ENCODE data around the gene FOXP1. TPM values are rescaled to one million over a fixed set of nuclear protein-coding genes. Genes with fewer than 3 reads are reported as not detected.

Gene FOXP1
- total RNA-seq, 1 donor from 2014 or later, result 27.3 TPM

DNA sequence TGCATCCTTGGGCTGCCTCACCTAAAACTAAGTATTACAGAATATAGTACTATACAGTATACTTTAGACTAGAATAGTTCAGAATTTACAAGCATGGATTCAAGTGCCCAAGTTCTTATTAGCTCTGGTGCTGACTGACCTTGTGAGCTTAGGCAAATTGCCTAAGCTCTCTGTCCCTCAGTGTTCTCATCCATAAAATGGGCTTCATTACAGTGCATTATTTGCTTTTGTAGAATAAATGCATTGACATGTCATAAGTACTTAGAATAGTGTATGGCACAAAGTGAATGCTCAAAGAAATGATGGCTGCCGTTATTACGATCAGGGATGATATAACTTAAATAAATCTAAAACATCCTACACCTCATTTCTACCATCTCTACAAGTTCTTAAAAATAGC is 269.7 kb downstream of the FOXP1 start:
- Histone ChIP-seq H3K4me1 (no peaks in the 10 kb centered on the region), H2AFZ (replicated peaks) (no peak overlapping the region), H3K9me3 (ENCODE audit: low read depth) (no peaks in the 10 kb centered on the region), H3K36me3 (no peaks in the 10 kb centered on the region), H3K4me2 (no peak overlapping the region), H3K4me3 (no peak overlapping the region), H3K27ac (no peak overlapping the region), H3K9ac (no peak overlapping the region), H4K20me1 (ENCODE audit: low read depth) (no peaks in the 10 kb centered on the region), H3K79me2 (ENCODE audit: low read depth) (no peaks in the 10 kb centered on the region), H3K27me3 (no peaks in the 10 kb centered on the region), H3F3A (ENCODE audit: low read depth) (no peaks in the 10 kb centered on the region)
- H3K27me3 Mint-ChIP-seq (ENCODE audit: insufficient read depth, low read depth), result peaks cover 2% of the 10 kb centered on the region
- DNase-seq (ENCODE audit: low spot score), result no peak
- no peaks in the 10 kb centered on the region for H3K9me3 Mint-ChIP-seq
- no peak overlapping the region for H3K27ac Mint-ChIP-seq
- peaks cover 8% of the 10 kb centered on the region for H3K4me1 Mint-ChIP-seq
- no peak overlapping the region for H3K4me3 Mint-ChIP-seq
- no peaks in the 10 kb centered on the region for H3K36me3 Mint-ChIP-seq
- TF ChIP-seq EZH2phosphoT487 (IDR thresholded peaks at IDR 0.05) (no peak), EZH2 (IDR thresholded peaks at IDR 0.05) (no peak), CTCF (IDR thresholded peaks at IDR 0.05) (no peak)

DNA sequence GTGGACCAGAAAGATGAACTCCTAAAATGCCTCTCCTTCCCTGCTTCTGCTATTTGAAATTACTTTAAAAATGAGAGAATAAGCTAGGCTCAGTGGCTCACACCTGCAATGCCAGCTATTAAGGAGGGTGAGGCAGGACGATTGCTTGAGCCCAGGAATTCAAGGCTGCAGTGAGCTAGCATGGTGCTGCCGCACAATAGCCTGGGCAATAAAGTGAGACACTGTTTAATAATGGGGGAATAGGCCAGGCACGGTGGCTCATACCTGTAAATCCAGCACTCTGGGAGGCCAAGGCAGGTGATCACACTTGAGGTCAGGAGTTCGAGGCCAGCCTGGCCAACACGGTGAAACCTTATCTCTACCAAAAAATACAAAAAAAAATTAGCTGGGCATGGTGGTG is 271.1 kb downstream of the FOXP1 start:
- Histone ChIP-seq H3K27me3 (no peaks in the 10 kb centered on the region), H3K9ac (no peak overlapping the region), H3K27ac (no peak overlapping the region), H3K36me3 (no peaks in the 10 kb centered on the region), H3K79me2 (ENCODE audit: low read depth) (no peaks in the 10 kb centered on the region), H3K4me1 (peaks cover 6% of the 10 kb centered on the region), H4K20me1 (ENCODE audit: low read depth) (no peaks in the 10 kb centered on the region), H3K4me3 (no peak overlapping the region), H3K9me3 (ENCODE audit: low read depth) (no peaks in the 10 kb centered on the region), H2AFZ (replicated peaks) (no peak overlapping the region), H3K4me2 (no peak overlapping the region), H3F3A (ENCODE audit: low read depth) (no peaks in the 10 kb centered on the region)
- Mint-ChIP-seq H3K27me3 (ENCODE audit: insufficient read depth, low read depth) (peaks cover 2% of the 10 kb centered on the region), H3K36me3 (no peaks in the 10 kb centered on the region), H3K4me3 (no peak overlapping the region), H3K9me3 (no peaks in the 10 kb centered on the region), H3K27ac (no peak overlapping the region), H3K4me1 (peaks cover 15% of the 10 kb centered on the region)
- TF ChIP-seq EZH2phosphoT487 (IDR thresholded peaks at IDR 0.05) (no peak), EZH2 (IDR thresholded peaks at IDR 0.05) (no peak), CTCF (IDR thresholded peaks at IDR 0.05) (no peak)
- DNase-seq (ENCODE audit: low spot score), result no peak

GRCh38 chr3:71311661-71312046 is 271.9 kb downstream of the FOXP1 start:
- peaks cover 15% of the 10 kb centered on the region for H3K4me1 Mint-ChIP-seq
- no peaks in the 10 kb centered on the region for H4K20me1 ChIP-seq (ENCODE audit: low read depth)
- no peak overlapping the region for H3K27ac ChIP-seq
- no peak overlapping the region for H3K27ac Mint-ChIP-seq
- no peak overlapping the region for H3K4me2 ChIP-seq
- H3K27me3 Mint-ChIP-seq (ENCODE audit: insufficient read depth, low read depth), result peaks cover 2% of the 10 kb centered on the region
- H3K4me3 Mint-ChIP-seq, result no peak overlapping the region
- H3K9me3 Mint-ChIP-seq, result no peaks in the 10 kb centered on the region
- H3K9me3 ChIP-seq (ENCODE audit: low read depth), result no peaks in the 10 kb centered on the region
- H2AFZ ChIP-seq (replicated peaks), result no peak overlapping the region
- H3F3A ChIP-seq (ENCODE audit: low read depth), result peaks cover 4% of the 10 kb centered on the region
- peaks cover 14% of the 10 kb centered on the region for H3K4me1 ChIP-seq
- no peak overlapping the region for H3K4me3 ChIP-seq
- no peaks in the 10 kb centered on the region for H3K36me3 Mint-ChIP-seq
- no peaks in the 10 kb centered on the region for H3K36me3 ChIP-seq
- DNase-seq (ENCODE audit: low spot score), result no peak
- no peak for TF ChIP-seq EZH2 (IDR thresholded peaks at IDR 0.05)
- no peak for TF ChIP-seq EZH2phosphoT487 (IDR thresholded peaks at IDR 0.05)
- TF ChIP-seq CTCF (IDR thresholded peaks at IDR 0.05), result no peak
- no peak overlapping the region for H3K9ac ChIP-seq
- no peaks in the 10 kb centered on the region for H3K27me3 ChIP-seq
- peaks cover 3% of the 10 kb centered on the region for H3K79me2 ChIP-seq (ENCODE audit: low read depth)

All from neural progenitor cell (in vitro differentiated cells).